ENCODE data around the gene ADGRB3. TPM values are rescaled to one million over a fixed set of nuclear protein-coding genes. Genes with fewer than 3 reads are reported as not detected.

The ADGRB3 gene
- total RNA-seq, 3 donors from 2014 or later: 1.1 to 2.3 (median 1.2) TPM

DNA sequence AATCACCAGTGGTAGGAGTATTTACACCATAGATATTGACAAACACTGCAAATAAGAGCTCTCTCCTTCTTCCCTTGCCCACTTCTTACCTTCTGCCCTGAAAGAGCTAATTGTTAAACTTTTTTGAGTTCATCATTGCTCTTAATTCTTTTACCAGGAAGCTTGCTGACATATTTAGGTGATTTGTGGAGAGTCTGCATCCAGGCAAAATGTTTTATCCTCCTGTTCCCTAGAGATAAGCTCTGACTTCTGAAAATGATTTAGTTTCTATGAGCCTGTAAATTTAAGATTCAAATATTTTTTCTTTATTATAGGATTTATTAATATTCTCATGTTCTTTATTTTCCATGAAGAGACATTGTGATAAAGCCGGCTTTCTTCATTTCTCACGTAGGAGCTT is 81.5 kb downstream of the ADGRB3 start:
- no peak for DNase-seq (ENCODE audit: low spot score in 2 of 2)
- H3K4me3 ChIP-seq: no peak overlapping the region
- no peaks in the 10 kb centered on the region for H3K9me3 ChIP-seq
- intact Hi-C loops (cut with DNase I; ENCODE audit: low total_unique reads): no loop called here
- H3K27ac ChIP-seq: no peak overlapping the region
- H3K36me3 ChIP-seq: no peaks in the 10 kb centered on the region
- no peaks in the 10 kb centered on the region for H3K27me3 ChIP-seq
- no peaks in the 10 kb centered on the region for H3K4me1 ChIP-seq
- TF ChIP-seq POLR2AphosphoS5 (IDR thresholded peaks at IDR 0.05) (no peak), POLR2A (IDR thresholded peaks at IDR 0.05) (no peak)
- TF ChIP-seq, protein P1, sequence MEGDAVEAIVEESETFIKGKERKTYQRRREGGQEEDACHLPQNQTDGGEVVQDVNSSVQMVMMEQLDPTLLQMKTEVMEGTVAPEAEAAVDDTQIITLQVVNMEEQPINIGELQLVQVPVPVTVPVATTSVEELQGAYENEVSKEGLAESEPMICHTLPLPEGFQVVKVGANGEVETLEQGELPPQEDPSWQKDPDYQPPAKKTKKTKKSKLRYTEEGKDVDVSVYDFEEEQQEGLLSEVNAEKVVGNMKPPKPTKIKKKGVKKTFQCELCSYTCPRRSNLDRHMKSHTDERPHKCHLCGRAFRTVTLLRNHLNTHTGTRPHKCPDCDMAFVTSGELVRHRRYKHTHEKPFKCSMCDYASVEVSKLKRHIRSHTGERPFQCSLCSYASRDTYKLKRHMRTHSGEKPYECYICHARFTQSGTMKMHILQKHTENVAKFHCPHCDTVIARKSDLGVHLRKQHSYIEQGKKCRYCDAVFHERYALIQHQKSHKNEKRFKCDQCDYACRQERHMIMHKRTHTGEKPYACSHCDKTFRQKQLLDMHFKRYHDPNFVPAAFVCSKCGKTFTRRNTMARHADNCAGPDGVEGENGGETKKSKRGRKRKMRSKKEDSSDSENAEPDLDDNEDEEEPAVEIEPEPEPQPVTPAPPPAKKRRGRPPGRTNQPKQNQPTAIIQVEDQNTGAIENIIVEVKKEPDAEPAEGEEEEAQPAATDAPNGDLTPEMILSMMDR (IDR thresholded peaks at IDR 0.05): no peak

DNA sequence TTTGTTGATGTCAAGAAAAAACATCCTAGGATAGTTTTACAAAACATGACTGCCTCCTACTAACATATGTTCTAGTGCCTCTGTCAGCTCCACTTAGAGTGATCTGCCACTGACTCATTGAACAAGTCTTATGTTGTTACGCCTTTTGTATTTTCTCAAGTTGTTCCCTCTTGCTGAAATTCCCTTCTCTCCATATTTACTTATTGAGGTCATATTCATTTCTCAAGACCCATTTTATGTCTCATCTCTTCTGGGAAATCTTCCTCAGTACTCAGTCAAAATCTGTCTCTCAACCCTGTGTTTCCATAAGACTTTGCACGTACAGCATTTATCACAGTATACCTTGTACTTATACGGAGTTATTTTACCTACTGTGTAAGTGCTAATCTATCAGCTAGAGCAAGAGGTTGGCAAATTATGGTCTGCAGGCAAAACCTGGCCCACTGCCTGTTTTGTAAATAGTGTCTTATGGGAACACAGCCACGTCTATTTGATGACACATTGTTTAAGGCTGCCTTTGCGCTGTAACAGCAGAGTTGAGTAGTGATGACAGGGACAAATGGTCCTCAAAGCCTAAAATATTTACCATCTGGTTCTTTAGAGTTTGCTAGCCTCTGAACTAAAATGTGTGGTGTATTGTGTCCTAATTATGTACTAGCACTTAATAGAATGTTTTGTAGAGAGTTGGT is 83.4 kb downstream of the ADGRB3 start:
- TF ChIP-seq POLR2AphosphoS5 (IDR thresholded peaks at IDR 0.05) (no peak), POLR2A (IDR thresholded peaks at IDR 0.05) (no peak)
- TF ChIP-seq, protein P1 (IDR thresholded peaks at IDR 0.05): no peak
- intact Hi-C loops (cut with DNase I; ENCODE audit: low total_unique reads): no loop called here
- Histone ChIP-seq H3K27ac (no peak overlapping the region), H3K36me3 (no peaks in the 10 kb centered on the region), H3K9me3 (no peaks in the 10 kb centered on the region), H3K4me3 (no peak overlapping the region), H3K4me1 (no peaks in the 10 kb centered on the region), H3K27me3 (no peaks in the 10 kb centered on the region)
- DNase-seq (ENCODE audit: low spot score in 2 of 2): no peak

DNA sequence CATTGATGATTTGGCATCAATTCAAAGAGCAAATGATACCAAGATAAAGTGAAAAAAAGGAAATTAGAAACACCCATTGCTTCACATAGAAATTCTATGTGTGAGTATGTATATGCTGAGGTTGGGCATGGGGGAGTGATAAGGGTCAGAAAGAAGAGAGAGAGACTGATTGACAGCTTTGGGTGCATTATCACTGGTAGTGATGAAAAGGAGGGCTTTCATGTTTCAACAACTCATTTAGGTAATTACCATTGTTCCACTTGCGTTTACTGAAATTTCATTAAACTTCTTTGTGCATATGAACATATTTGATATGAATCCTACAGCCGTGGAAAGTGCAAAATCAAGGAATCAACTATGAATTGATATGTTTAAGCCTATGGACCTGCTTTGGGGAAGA is 84.7 kb downstream of the ADGRB3 start:
- Histone ChIP-seq H3K4me3 (no peak overlapping the region), H3K27ac (no peak overlapping the region), H3K36me3 (no peaks in the 10 kb centered on the region), H3K9me3 (no peaks in the 10 kb centered on the region), H3K4me1 (no peaks in the 10 kb centered on the region), H3K27me3 (no peaks in the 10 kb centered on the region)
- TF ChIP-seq POLR2A (IDR thresholded peaks at IDR 0.05) (no peak), POLR2AphosphoS5 (IDR thresholded peaks at IDR 0.05) (no peak)
- no peak for DNase-seq (ENCODE audit: low spot score in 2 of 2)
- intact Hi-C loops (cut with DNase I; ENCODE audit: low total_unique reads): no loop called here

DNA sequence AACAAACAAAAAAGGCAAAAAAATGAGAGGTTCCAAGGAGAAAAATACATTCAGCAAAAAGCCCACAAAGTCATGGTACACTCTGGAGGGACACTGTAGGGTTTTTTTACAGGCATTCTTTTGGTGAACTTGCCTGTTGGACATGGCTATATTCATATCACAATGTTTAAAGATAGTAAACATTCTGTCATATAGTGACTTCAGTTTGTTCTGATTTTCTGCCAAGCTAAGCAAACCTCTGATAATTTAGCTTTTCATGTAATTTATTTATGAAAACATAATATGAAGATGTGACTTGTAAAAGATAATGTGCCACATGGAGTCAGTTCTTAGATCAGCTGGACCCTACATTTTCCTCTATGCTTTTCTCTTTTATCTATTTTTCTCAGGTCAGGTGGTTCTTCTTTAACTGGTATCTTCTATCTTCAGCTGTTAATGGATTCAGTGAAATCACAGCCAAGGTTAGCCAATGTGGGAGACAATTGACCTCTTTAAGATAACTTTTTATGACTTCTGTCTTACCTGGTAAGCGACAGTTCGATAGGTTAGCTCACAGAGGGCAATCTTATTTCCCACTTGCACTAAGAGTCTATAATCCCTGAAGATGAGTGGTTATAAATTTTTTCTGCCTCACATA is 87.9 kb downstream of the ADGRB3 start:
- no peaks in the 10 kb centered on the region for H3K9me3 ChIP-seq
- no peaks in the 10 kb centered on the region for H3K27me3 ChIP-seq
- no peak for DNase-seq (ENCODE audit: low spot score in 2 of 2)
- TF ChIP-seq POLR2AphosphoS5 (IDR thresholded peaks at IDR 0.05) (no peak), POLR2A (IDR thresholded peaks at IDR 0.05) (no peak)
- TF ChIP-seq, protein P1 (IDR thresholded peaks at IDR 0.05): no peak
- H3K4me1 ChIP-seq: no peaks in the 10 kb centered on the region
- intact Hi-C loops (cut with DNase I; ENCODE audit: low total_unique reads): no loop called here
- H3K4me3 ChIP-seq: no peak overlapping the region
- no peaks in the 10 kb centered on the region for H3K36me3 ChIP-seq
- no peak overlapping the region for H3K27ac ChIP-seq

DNA sequence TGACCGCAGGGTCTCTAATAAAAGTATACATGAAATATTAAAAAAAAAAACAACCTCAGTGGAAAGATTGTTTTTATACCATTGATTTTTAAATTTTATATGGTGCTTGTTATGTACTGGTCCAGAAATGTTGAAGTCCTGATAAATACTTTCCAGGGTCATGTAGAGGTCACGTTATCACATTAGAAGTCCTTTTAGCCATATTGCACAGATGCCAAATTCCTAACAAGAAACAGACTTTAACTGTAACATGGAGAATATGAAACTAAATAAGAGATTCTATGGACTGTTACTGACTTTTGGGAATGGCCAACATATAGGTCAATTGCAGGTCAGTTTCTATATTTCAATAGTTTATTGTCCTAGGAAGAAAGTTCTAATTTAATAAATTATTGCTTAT is 89.0 kb downstream of the ADGRB3 start:
- Histone ChIP-seq H3K27ac (no peak overlapping the region), H3K4me1 (no peaks in the 10 kb centered on the region), H3K27me3 (no peaks in the 10 kb centered on the region), H3K9me3 (no peaks in the 10 kb centered on the region), H3K4me3 (no peak overlapping the region), H3K36me3 (no peaks in the 10 kb centered on the region)
- DNase-seq (ENCODE audit: low spot score in 2 of 2): no peak
- intact Hi-C loops (cut with DNase I; ENCODE audit: low total_unique reads): no loop called here
- TF ChIP-seq POLR2A (IDR thresholded peaks at IDR 0.05) (no peak), POLR2AphosphoS5 (IDR thresholded peaks at IDR 0.05) (no peak)
- TF ChIP-seq, protein P1 (IDR thresholded peaks at IDR 0.05): no peak

Measured in breast epithelium (tissue), 4 donors.